Astrocyte (in vitro differentiated cells and primary cell): Measurements from ENCODE around the gene SMIM24. TPM values are rescaled to one million over a fixed set of nuclear protein-coding genes. Genes with fewer than 3 reads are reported as not detected.

Source experiments
- DNase-seq: peaks from one replicate; pipeline ENCODE4 v3.0.0-alpha.2; 2010; ENCODE audit warnings: low read depth
- FAIRE-seq: peaks from 2 replicates; lab custom pipeline; 2011; peaks lifted over from hg19 to GRCh38; lab: Jason Lieb, UNC
- H2AFZ ChIP-seq: 2 replicates; pipeline ENCODE4 v1.6.0; 2012; ENCODE audit warnings: low read depth, low read length, inconsistent platforms
- H3K27ac ChIP-seq: 2 replicates; pipeline ENCODE4 v1.5.1; 2011; ENCODE audit warnings: low read depth, low read length, inconsistent platforms
- H3K27me3 ChIP-seq: 2 replicates; pipeline ENCODE4 v1.6.0; 2011; ENCODE audit warnings: low read length, inconsistent platforms; ENCODE audit not compliant: insufficient read depth
- H3K36me3 ChIP-seq: 2 replicates; pipeline ENCODE4 v1.5.1; 2011; ENCODE audit warnings: low read length, inconsistent platforms; ENCODE audit not compliant: insufficient read depth
- H3K4me1 ChIP-seq: 2 replicates; pipeline ENCODE4 v1.5.1; 2011; ENCODE audit warnings: low read length, inconsistent platforms; ENCODE audit not compliant: insufficient read depth
- H3K4me2 ChIP-seq: 2 replicates; pipeline ENCODE4 v1.6.0; 2012; ENCODE audit warnings: low read length, inconsistent platforms
- H3K4me3 ChIP-seq: 2 replicates; pipeline ENCODE4 v1.5.1; 2011; ENCODE audit warnings: low read depth, mild to moderate bottlenecking, low read length, inconsistent platforms; ENCODE audit not compliant: insufficient read depth
- H3K79me2 ChIP-seq: 2 replicates; pipeline ENCODE4 v1.6.0; 2012; ENCODE audit warnings: mild to moderate bottlenecking, low read length, inconsistent platforms; ENCODE audit not compliant: insufficient read depth
- H3K9ac ChIP-seq: 2 replicates; pipeline ENCODE4 v1.6.0; 2012; ENCODE audit warnings: mild to moderate bottlenecking, low read length, inconsistent platforms
- H3K9me3 ChIP-seq: 2 replicates; pipeline ENCODE4 v1.5.1; 2012; ENCODE audit warnings: low read depth, mild to moderate bottlenecking, low read length, inconsistent platforms; ENCODE audit not compliant: insufficient read depth
- H4K20me1 ChIP-seq: 2 replicates; pipeline ENCODE4 v1.6.0; 2012; ENCODE audit warnings: low read length, inconsistent platforms; ENCODE audit not compliant: insufficient read depth
- H3K27ac Mint-ChIP-seq: one replicate; pipeline ENCODE4 v1.8.0; 2021; ENCODE audit warnings: mild to moderate bottlenecking, mixed read lengths; ENCODE audit not compliant: unreplicated experiment
- H3K27me3 Mint-ChIP-seq: one replicate; pipeline ENCODE4 v1.8.0; 2021; ENCODE audit warnings: low read depth, mixed read lengths; ENCODE audit not compliant: unreplicated experiment
- H3K36me3 Mint-ChIP-seq: one replicate; pipeline ENCODE4 v1.8.0; 2021; ENCODE audit warnings: low read depth, mixed read lengths; ENCODE audit not compliant: unreplicated experiment
- H3K4me1 Mint-ChIP-seq: one replicate; pipeline ENCODE4 v1.8.0; 2021; ENCODE audit warnings: low read depth, mixed read lengths; ENCODE audit not compliant: unreplicated experiment
- H3K4me3 Mint-ChIP-seq: one replicate; pipeline ENCODE4 v1.8.0; 2021; ENCODE audit warnings: mild to moderate bottlenecking, moderate library complexity, mixed read lengths; ENCODE audit not compliant: unreplicated experiment
- H3K9me3 Mint-ChIP-seq: one replicate; pipeline ENCODE4 v1.8.0; 2021; ENCODE audit warnings: mild to moderate bottlenecking, mixed read lengths; ENCODE audit not compliant: unreplicated experiment
- CTCF ChIP-seq: IDR thresholded peaks from 2 replicates; pipeline ENCODE4 v1.5.1; 2011; ENCODE audit warnings: low read depth, mild to moderate bottlenecking, inconsistent platforms, low read length, moderate library complexity; ENCODE audit not compliant: insufficient read depth
- EZH2 ChIP-seq: IDR thresholded peaks from 2 replicates; pipeline ENCODE4 v1.6.1; 2012; ENCODE audit warnings: mild to moderate bottlenecking, low read length, inconsistent platforms; ENCODE audit not compliant: insufficient read depth
- total RNA-seq: library from RNA; stranded (reverse); gene quantifications from 2 replicates; pipeline ENCODE4 v1.2.1, GENCODE V29; 2021

SMIM24 gene
- total RNA-seq, 1 donor from 2014 or later, result not detected

GRCh38 chr19:3521104-3521445, 40.8 kb upstream of the SMIM24 start:
- H3K9me3 Mint-ChIP-seq, result no peaks in the 10 kb centered on the region

GRCh38 chr19:3520166-3521103, 40.1 kb upstream of the SMIM24 start:
- no peak for FAIRE-seq
- no peak for TF ChIP-seq EZH2
- no peak for TF ChIP-seq CTCF
- peak overlapping the region; percentile 3 for H3K27ac Mint-ChIP-seq

More at GRCh38 chr19:3521104-3521445, 40.8 kb upstream of the SMIM24 start:
- H3K4me1 ChIP-seq, result no peaks in the 10 kb centered on the region
- DNase-seq (no peak), FAIRE-seq (no peak)
- peaks cover 4% of the 10 kb centered on the region for H3K36me3 ChIP-seq
- peaks cover 6% of the 10 kb centered on the region for H3K36me3 Mint-ChIP-seq
- peaks cover 87% of the 10 kb centered on the region for H4K20me1 ChIP-seq
- no peak overlapping the region for H3K9ac ChIP-seq
- H3K4me2 ChIP-seq, result no peak overlapping the region
- H3K9me3 ChIP-seq, result no peaks in the 10 kb centered on the region
- H3K27ac ChIP-seq, result no peak overlapping the region
- H3K27me3 ChIP-seq, result no peaks in the 10 kb centered on the region
- no peak for TF ChIP-seq EZH2
- TF ChIP-seq CTCF, result no peak
- peak overlapping the region; percentile 1 for H3K4me3 Mint-ChIP-seq
- H3K27me3 Mint-ChIP-seq, result no peaks in the 10 kb centered on the region
- H3K4me3 ChIP-seq, result no peak overlapping the region
- H3K27ac Mint-ChIP-seq, result peak overlapping the region; percentile 3
- peaks cover 91% of the 10 kb centered on the region for H3K79me2 ChIP-seq
- peaks cover 5% of the 10 kb centered on the region for H3K4me1 Mint-ChIP-seq
- no peak overlapping the region for H2AFZ ChIP-seq

GRCh38 chr19:3519126-3519525, 38.8 kb upstream of the SMIM24 start:
- H3K36me3 Mint-ChIP-seq, result peaks cover 5% of the 10 kb centered on the region
- no peaks in the 10 kb centered on the region for H3K27me3 Mint-ChIP-seq
- Histone ChIP-seq H2AFZ (no peak overlapping the region), H3K9ac (no peak overlapping the region), H3K27ac (no peak overlapping the region), H3K27me3 (no peaks in the 10 kb centered on the region), H3K9me3 (no peaks in the 10 kb centered on the region), H3K4me2 (no peak overlapping the region), H3K4me3 (no peak overlapping the region), H4K20me1 (peaks cover 98% of the 10 kb centered on the region), H3K36me3 (peaks cover 2% of the 10 kb centered on the region), H3K79me2 (peaks cover 99% of the 10 kb centered on the region), H3K4me1 (peaks cover 3% of the 10 kb centered on the region)
- DNase-seq (no peak), FAIRE-seq (no peak)
- no peak overlapping the region for H3K27ac Mint-ChIP-seq
- H3K9me3 Mint-ChIP-seq, result no peaks in the 10 kb centered on the region
- H3K4me1 Mint-ChIP-seq, result peaks cover 15% of the 10 kb centered on the region
- TF ChIP-seq EZH2 (no peak), CTCF (no peak)
- no peak overlapping the region for H3K4me3 Mint-ChIP-seq

More at GRCh38 chr19:3520166-3521103, 40.1 kb upstream of the SMIM24 start:
- Mint-ChIP-seq H3K27me3 (no peaks in the 10 kb centered on the region), H3K9me3 (no peaks in the 10 kb centered on the region), H3K4me1 (peaks cover 10% of the 10 kb centered on the region), H3K4me3 (no peak overlapping the region), H3K36me3 (peaks cover 6% of the 10 kb centered on the region)
- no peak overlapping the region for H2AFZ ChIP-seq
- H3K4me3 ChIP-seq, result no peak overlapping the region
- H3K27ac ChIP-seq, result no peak overlapping the region
- peaks cover 4% of the 10 kb centered on the region for H3K36me3 ChIP-seq
- H3K4me2 ChIP-seq, result no peak overlapping the region
- no peaks in the 10 kb centered on the region for H3K27me3 ChIP-seq
- no peaks in the 10 kb centered on the region for H3K4me1 ChIP-seq
- H3K9ac ChIP-seq, result no peak overlapping the region
- peaks cover 94% of the 10 kb centered on the region for H4K20me1 ChIP-seq
- no peak for DNase-seq
- no peaks in the 10 kb centered on the region for H3K9me3 ChIP-seq
- H3K79me2 ChIP-seq, result peaks cover 97% of the 10 kb centered on the region
